Stimulated activated memory B cell treated with anti-CD40 and anti-IgM and Interleukin-4, amounts not matched to agents 10 μg/mL and 1 μg/mL and 100 μg/mL, for 72 hours (primary cell): ENCODE measurements around the gene CLIP1.

Source experiments
- ATAC-seq: fragments of 150-1000 bp; cut with Tn5 transposase; 2 replicates; pipeline ENCODE4 v1.10.0; 2021
- H3K27ac Mint-ChIP-seq: one replicate; pipeline ENCODE4 v1.8.0; 2022; ENCODE audit warnings: mild to moderate bottlenecking, mixed read lengths
- H3K27me3 Mint-ChIP-seq: one replicate; pipeline ENCODE4 v1.8.0; 2022; ENCODE audit warnings: mixed read lengths
- H3K36me3 Mint-ChIP-seq: one replicate; pipeline ENCODE4 v1.8.0; 2022; ENCODE audit warnings: mixed read lengths
- H3K4me1 Mint-ChIP-seq: one replicate; pipeline ENCODE4 v1.8.0; 2022; ENCODE audit warnings: mixed read lengths
- H3K4me3 Mint-ChIP-seq: one replicate; pipeline ENCODE4 v1.8.0; 2022; ENCODE audit warnings: mild to moderate bottlenecking, moderate library complexity, mixed read lengths
- H3K9me3 Mint-ChIP-seq: one replicate; pipeline ENCODE4 v1.8.0; 2022; ENCODE audit warnings: mixed read lengths

Gene CLIP1

GRCh38 chr12:122244565-122245371 is 177.7 kb downstream of the CLIP1 start:
- ATAC-seq: no peak
- H3K4me3 Mint-ChIP-seq: no peak overlapping the region
- H3K4me1 Mint-ChIP-seq: no peaks in the 10 kb centered on the region
- H3K27me3 Mint-ChIP-seq: no peaks in the 10 kb centered on the region
- H3K9me3 Mint-ChIP-seq: no peaks in the 10 kb centered on the region
- H3K27ac Mint-ChIP-seq: no peak overlapping the region
- H3K36me3 Mint-ChIP-seq: peaks cover 58% of the 10 kb centered on the region

DNA sequence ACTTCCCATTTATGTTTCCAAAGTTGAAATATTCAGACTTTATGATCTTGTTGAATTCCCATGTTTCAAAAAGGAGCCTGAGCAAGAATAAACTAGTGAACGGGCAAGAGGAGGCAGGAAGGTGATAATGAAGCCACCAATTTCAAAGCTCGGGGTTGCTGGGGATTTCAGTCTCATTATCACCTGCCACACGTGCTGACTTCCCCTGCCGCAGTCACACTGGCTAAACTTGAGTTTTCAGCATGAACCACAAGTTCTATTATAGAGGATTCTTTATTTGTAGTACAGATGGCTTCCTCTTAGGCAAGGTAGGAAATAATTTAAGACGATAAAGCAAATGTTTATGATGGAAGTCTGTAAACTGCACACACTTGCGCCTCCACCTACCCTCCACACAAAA is 178.5 kb downstream of the CLIP1 start:
- H3K9me3 Mint-ChIP-seq: no peaks in the 10 kb centered on the region
- no peak for ATAC-seq
- no peaks in the 10 kb centered on the region for H3K4me1 Mint-ChIP-seq
- H3K27ac Mint-ChIP-seq: no peak overlapping the region
- peaks cover 59% of the 10 kb centered on the region for H3K36me3 Mint-ChIP-seq
- no peaks in the 10 kb centered on the region for H3K27me3 Mint-ChIP-seq
- no peak overlapping the region for H3K4me3 Mint-ChIP-seq

- Mint-ChIP-seq H3K36me3 (peaks cover 60% of the 10 kb centered on the region), H3K4me1 (no peaks in the 10 kb centered on the region), H3K9me3 (no peaks in the 10 kb centered on the region), H3K27ac (no peak overlapping the region), H3K4me3 (no peak overlapping the region), H3K27me3 (no peaks in the 10 kb centered on the region)
- no peak for ATAC-seq
Observed at GRCh38 chr12:122238861-122239260, 183.6 kb downstream of the CLIP1 start.

DNA sequence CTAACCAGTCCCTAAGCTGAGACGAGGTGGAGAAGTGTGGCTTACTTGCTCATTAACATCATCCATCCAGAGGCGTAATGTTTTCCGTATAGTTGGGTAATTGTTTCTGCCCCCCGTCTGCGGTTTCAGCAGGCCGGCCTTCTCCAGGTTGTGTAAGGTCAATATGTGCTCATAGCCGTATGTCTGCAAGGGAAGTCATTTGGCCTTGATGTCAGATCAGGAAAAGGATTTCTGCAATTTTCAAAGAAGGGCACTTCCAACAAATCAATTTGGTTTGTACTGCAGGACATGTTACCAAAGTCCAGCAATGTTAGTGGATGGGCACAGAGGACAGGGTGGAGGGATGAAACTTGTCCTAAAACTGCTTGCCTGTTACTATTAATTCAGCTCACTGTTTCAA is 186.7 kb downstream of the CLIP1 start:
- Mint-ChIP-seq H3K4me1 (no peaks in the 10 kb centered on the region), H3K36me3 (peaks cover 59% of the 10 kb centered on the region), H3K27me3 (no peaks in the 10 kb centered on the region), H3K9me3 (no peaks in the 10 kb centered on the region), H3K27ac (no peak overlapping the region), H3K4me3 (no peak overlapping the region)
- ATAC-seq: no peak

GRCh38 chr12:122232691-122233090 is 189.8 kb downstream of the CLIP1 start:
- H3K4me3 Mint-ChIP-seq: no peak overlapping the region
- H3K4me1 Mint-ChIP-seq: no peaks in the 10 kb centered on the region
- H3K27ac Mint-ChIP-seq: no peak overlapping the region
- no peak for ATAC-seq
- no peaks in the 10 kb centered on the region for H3K27me3 Mint-ChIP-seq
- no peaks in the 10 kb centered on the region for H3K9me3 Mint-ChIP-seq
- peaks cover 54% of the 10 kb centered on the region for H3K36me3 Mint-ChIP-seq

GRCh38 chr12:122230798-122231197 is 191.7 kb downstream of the CLIP1 start:
- H3K4me1 Mint-ChIP-seq: peaks cover 12% of the 10 kb centered on the region
- H3K9me3 Mint-ChIP-seq: no peaks in the 10 kb centered on the region
- H3K36me3 Mint-ChIP-seq: peaks cover 47% of the 10 kb centered on the region
- ATAC-seq: no peak
- no peak overlapping the region for H3K4me3 Mint-ChIP-seq
- no peak overlapping the region for H3K27ac Mint-ChIP-seq
- H3K27me3 Mint-ChIP-seq: no peaks in the 10 kb centered on the region

- Mint-ChIP-seq H3K4me3 (no peak overlapping the region), H3K36me3 (peaks cover 45% of the 10 kb centered on the region), H3K27ac (no peak overlapping the region), H3K27me3 (no peaks in the 10 kb centered on the region), H3K9me3 (no peaks in the 10 kb centered on the region), H3K4me1 (peaks cover 28% of the 10 kb centered on the region)
- no peak for ATAC-seq
Observed at GRCh38 chr12:122228092-122228491, 194.4 kb downstream of the CLIP1 start.

DNA sequence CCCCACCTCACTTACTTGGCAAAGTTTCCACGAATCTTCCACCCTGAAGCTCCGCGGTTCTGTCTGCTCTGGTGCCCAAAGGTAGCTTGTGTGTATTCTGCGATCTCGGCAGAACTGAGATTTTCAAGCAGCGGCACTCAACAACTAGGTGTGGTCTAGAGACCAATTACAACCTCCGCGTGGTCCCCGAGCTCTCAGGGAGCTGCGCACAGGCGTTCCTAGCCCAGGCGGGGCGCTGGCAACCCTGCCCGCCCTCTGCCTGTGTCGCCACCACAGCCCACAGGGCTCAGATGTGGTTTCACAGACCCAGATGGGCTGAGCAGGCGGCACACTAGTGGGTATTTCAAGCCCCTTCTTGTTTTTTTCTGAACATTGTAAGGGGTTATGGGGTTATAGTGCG is 195.1 kb downstream of the CLIP1 start:
- Mint-ChIP-seq H3K36me3 (peaks cover 46% of the 10 kb centered on the region), H3K27ac (no peak overlapping the region), H3K4me3 (peak overlapping the region; percentile 67), H3K27me3 (no peaks in the 10 kb centered on the region), H3K9me3 (no peaks in the 10 kb centered on the region), H3K4me1 (peaks cover 32% of the 10 kb centered on the region)
- ATAC-seq: no peak

DNA sequence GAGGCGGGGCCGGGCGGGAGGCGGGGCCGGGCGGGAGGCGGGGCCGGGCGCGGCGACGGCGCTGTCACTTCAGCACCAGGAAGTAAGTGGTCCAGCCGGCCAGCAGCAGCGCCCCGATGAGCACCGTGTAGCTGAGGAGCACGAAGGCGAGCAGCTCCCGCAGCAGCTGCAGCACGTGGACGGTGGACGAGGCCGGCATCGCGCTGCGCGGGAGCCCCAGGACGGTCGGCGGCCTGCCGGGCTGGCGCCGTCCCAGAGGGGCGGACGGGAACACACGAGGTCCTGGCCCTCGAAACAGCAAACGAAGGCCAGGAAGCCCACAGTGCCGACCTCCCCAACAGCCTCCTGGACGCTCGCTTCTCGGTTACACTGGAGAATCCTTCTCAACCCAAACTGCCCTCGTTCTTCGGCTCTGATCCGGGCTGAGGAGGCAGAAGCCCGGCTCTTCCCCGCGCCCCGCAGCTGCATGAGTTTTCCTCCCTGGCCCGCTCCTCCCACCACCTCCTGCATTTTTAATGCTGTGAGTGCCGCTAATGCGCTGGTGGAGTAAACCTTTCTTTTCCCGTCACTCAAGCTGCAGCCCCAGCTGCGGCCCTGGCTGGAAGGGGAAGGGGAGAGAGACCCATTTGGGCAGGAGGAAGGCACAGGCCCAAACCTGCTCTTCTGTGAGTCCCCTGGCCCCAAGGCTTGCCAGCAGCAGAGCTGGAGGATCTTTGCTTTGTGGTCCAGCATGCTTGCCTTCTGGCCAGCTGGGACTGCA is 195.9 kb downstream of the CLIP1 start:
- no peaks in the 10 kb centered on the region for H3K27me3 Mint-ChIP-seq
- peaks cover 46% of the 10 kb centered on the region for H3K36me3 Mint-ChIP-seq
- ATAC-seq: no peak
- peak overlapping the region; percentile 95 for H3K27ac Mint-ChIP-seq
- peak overlapping the region; percentile 89 for H3K4me3 Mint-ChIP-seq
- peaks cover 37% of the 10 kb centered on the region for H3K4me1 Mint-ChIP-seq
- no peaks in the 10 kb centered on the region for H3K9me3 Mint-ChIP-seq

- peak; percentile 98 for ATAC-seq
- no peaks in the 10 kb centered on the region for H3K9me3 Mint-ChIP-seq
- peak within 1 kb of the TSS; percentile 89 for H3K4me3 Mint-ChIP-seq
- H3K27me3 Mint-ChIP-seq: no peaks in the 10 kb centered on the region
- peak within 1 kb of the TSS; percentile 95 for H3K27ac Mint-ChIP-seq
- peaks cover 46% of the 10 kb centered on the region for H3K36me3 Mint-ChIP-seq
- H3K4me1 Mint-ChIP-seq: peaks cover 44% of the 10 kb centered on the region
Observed at GRCh38 chr12:122225683-122226365, 196.6 kb downstream of the CLIP1 start, which contains the start of gene DIABLO. Gene DIABLO (minus strand): TSS chr12:122226052. CDS start chr12:122226014, 38 bp downstream.
